Measurements from ENCODE around the gene C17orf113.

DNA sequence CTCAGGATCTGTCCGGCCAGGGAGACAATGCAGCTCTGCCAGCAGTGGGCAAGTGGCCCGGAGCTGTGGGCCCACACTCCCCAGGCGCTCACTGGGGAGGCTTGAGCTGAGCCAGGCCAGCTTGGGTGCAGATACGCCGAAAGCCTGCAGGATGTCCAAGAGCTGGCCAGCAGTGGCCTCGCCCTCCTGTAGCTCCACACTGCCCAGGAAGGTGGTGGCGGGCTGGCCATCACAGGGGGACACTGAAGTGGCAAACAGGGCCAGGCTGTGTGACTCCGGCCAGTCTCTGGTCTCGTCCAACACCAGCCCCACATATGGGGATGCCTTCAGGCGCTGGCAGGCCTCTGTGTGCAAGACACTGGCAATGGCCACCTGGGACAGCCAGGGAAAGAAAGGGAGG lies 9.6 kb downstream of the C17orf113 start:
- TF ChIP-seq, protein P1, sequence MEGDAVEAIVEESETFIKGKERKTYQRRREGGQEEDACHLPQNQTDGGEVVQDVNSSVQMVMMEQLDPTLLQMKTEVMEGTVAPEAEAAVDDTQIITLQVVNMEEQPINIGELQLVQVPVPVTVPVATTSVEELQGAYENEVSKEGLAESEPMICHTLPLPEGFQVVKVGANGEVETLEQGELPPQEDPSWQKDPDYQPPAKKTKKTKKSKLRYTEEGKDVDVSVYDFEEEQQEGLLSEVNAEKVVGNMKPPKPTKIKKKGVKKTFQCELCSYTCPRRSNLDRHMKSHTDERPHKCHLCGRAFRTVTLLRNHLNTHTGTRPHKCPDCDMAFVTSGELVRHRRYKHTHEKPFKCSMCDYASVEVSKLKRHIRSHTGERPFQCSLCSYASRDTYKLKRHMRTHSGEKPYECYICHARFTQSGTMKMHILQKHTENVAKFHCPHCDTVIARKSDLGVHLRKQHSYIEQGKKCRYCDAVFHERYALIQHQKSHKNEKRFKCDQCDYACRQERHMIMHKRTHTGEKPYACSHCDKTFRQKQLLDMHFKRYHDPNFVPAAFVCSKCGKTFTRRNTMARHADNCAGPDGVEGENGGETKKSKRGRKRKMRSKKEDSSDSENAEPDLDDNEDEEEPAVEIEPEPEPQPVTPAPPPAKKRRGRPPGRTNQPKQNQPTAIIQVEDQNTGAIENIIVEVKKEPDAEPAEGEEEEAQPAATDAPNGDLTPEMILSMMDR (IDR thresholded peaks at IDR 0.05), result no peak
- TF ChIP-seq POLR2A (IDR thresholded peaks at IDR 0.05), result no peak
